UCSD-AML1 (cell line): ENCODE data around the gene CFAP221.
A peak's percentile ranks its signal among the peaks of the same experiment; 100 is the strongest.

ENCODE experiments used
- DNase-seq: peaks from one replicate; lab custom pipeline; 2025; ENCODE audit not compliant: unreplicated experiment; lab: John Stamatoyannopoulos, UW

CFAP221 gene

DNA sequence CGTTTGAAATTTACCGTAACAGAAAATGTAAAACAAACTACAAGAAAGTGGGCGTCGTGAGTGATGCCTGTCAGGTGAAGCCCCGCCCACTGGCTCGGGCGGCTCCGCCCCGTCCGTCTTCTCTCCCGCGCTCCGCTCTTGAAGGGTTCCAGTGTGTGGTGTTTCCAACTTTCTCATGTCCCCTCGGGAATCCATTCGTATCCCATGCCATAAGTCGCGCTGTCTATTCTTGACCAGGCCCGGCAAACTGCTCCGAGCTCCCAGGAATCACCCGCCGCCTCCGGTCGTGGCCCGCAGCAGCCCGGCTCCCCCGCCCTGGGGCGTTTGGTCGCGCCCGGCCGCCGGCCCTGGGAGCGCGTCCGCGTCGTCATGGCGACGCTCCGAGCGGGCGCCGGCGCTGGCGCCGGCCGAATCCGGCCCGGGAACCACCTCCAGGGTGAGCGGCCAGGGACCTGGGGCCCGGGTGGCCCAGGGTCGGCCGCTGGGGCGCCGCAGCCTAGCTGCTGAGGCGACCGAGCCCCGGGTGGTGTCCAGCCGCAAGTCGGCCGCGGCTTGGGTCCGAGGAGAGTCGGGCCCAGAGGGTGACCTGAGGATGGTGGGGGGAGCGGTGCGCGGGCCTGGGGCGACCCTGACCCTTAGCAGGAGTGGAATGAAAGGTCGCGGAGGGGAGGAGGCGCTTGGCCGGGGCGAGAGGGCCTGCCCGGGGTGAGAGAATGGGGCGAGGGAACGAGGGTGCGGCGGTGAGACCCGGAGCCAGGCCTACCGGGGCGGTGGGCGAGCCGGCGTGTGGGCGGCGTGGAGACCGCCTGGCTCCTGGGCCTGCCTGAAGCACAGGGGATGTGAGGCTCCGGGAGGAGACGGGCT is at the start of gene CFAP221:
Gene CFAP221 (plus strand): TSS at position 375 of the 864 bp plus-strand sequence. CDS start 1,683 bp downstream, outside the sequence.
- DNase-seq: no peak

DNA sequence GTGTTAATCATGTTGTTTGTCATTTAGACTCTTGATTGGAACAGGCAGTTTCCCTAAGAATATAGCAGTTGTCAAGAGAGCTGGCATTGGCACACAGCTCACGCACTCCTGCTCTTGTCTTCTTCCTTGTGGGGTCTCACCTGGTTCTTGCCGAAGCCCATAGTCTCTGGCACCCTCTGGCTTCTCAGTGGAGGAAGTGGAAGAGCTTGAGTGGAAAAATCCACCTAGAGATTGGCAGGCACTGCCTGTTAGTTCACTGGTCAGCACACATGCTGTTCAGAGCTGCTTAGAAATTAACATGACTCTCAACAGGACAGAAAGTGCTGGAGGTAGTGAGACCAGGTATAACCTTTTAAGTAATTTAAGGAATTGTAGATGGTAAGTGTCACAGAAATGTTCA is 48.3 kb upstream of the CFAP221 start:
- DNase-seq: no peak

GRCh38 chr2:119496682-119497081 is 47.6 kb upstream of the CFAP221 start:
- DNase-seq: no peak

- no peak for DNase-seq
These were observed 35.5 kb upstream of the CFAP221 start for GRCh38 chr2:119508756-119509155.

- no peak for DNase-seq
These were observed 32.3 kb upstream of the CFAP221 start for GRCh38 chr2:119511989-119512388.

GRCh38 chr2:119512946-119513345 is 31.3 kb upstream of the CFAP221 start:
- no peak for DNase-seq

GRCh38 chr2:119513832-119514231 is 30.4 kb upstream of the CFAP221 start:
- DNase-seq: no peak

DNA sequence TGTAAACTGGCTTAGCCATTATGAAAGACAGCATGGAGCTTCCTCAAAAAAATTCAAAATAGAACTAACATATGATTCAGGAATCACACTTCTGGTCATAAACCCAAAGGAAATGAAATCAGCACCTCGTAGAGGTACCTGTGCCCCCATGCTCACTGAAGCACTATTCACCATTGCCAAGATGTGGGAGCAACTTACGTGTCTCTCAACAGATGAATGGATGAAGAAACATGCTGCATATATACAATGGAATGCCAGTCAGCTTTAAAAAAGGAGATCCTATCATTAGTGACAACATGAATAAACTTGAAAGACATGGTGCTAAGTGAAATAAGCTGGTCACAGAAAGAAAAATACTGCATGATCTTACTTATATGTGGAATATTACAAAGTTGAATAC is 28.1 kb upstream of the CFAP221 start:
- no peak for DNase-seq

DNA sequence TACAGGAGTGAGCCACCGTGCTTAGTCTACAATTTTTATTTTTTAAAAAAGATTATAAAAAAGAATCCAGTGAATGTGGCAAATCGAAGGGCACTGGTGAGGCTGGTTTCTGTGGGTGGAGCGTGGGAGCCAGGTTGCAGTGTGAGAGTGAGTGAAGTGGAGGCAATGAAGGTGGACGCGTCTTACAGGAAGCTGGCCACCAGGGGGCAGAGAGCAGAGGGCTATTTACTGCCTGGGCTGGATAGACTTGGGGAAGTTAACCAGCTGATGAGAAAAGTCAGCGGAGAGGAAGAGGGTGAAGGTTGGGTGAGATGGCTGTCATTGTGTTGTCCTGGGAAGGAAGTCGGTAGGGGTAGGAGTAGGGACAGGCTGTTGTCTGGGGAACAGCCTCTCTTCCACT is 26.8 kb upstream of the CFAP221 start:
- DNase-seq: peak; percentile 65

DNA sequence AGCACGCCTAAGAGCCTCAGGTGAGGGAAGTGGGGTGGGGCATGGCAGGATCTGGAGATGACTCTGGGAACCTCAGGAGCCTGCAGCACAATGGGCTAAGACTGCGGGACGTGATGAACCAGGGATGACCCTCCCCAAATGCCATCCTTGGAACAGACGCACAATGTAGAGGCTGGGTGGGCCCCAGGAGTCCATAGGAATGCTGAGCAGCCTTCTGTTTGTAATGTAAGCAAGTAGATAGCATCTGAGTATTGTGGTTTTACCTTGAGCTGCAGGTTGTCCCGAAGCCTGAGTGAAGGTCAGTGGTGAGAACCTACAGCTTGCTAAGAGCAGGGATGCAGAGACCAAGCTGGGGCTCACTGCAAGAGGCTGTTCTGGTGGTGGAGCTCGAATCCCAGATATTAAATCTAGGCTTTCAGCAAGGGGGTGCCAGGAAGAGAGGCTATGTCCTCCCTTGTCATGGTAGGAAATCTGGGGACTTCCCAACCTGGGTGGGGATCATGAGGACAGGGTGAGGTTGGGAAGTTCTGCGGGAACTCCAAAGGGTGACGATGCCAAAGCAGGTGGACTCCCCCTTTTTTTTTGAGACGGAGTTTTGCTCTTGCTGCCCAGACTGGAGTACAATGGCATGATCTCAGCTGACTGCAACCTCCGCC is 25.7 kb upstream of the CFAP221 start:
- no peak for DNase-seq

GRCh38 chr2:119519057-119519408 is 25.2 kb upstream of the CFAP221 start:
- no peak for DNase-seq

DNA sequence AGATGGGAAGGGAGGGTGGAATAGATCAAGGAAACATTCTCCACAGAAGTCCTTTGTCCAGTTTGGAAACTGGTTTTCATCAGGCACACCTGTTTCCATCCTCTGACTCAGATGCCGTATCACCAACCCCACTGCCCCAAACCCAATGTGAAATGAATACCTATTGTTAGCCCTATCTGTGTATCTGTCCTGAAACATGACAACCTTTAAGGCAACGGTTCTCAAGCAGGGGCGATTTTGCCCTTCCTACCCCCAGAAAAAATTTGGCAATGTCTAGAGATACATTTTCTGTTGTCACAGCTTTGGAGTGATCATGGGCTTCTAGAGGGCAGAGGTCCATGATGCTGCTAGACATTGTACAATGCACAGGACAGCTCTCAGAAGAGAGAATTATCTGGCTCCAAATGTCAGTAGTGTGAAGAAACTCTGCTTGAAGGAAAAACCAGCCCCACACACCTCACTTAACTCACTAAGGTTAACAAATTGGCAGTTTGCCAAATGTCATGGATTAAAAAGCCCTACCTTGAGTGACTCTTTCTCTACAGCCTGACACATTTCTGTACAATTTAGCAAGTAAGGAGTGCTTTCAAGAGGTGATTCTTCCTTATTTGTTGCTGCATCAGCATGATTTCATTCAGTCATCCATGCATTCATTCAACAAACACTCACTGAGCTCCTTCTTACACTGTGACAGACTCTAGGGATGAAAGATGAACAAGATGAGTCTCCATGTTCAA is 23.4 kb upstream of the CFAP221 start:
- DNase-seq: no peak

DNA sequence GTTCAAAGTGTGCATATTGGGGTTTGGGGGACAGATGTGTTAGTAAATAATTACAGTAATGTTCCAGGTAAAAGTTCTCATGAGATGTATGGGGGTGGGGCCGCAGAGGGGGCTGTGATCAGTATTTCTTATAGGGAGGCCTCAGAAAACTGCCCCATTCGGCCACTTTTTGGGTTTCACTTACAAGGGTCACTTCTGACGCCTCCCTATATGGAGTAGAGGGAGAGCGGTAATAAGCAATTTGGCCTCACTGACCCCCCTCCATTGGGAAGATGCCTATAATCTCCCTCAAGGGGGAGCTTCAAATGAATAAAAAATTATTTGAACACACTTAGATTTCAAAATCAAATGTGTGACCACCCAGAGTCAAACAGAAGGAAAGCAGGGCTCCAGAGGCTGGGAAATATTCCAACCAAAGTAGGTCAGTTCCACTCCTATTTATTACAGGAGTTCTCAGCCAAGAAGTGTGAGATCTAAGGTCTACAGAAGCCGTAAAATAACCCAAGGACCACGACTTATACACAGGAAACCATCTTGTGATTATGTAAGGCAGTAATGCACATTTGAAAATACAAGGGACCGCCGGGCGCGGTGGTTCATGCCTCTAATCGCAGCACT is 22.7 kb upstream of the CFAP221 start:
- no peak for DNase-seq

- DNase-seq: no peak
These were observed 21.6 kb upstream of the CFAP221 start for GRCh38 chr2:119522671-119523070.

- DNase-seq: no peak
These were observed 20.8 kb upstream of the CFAP221 start for GRCh38 chr2:119523383-119523951.

DNA sequence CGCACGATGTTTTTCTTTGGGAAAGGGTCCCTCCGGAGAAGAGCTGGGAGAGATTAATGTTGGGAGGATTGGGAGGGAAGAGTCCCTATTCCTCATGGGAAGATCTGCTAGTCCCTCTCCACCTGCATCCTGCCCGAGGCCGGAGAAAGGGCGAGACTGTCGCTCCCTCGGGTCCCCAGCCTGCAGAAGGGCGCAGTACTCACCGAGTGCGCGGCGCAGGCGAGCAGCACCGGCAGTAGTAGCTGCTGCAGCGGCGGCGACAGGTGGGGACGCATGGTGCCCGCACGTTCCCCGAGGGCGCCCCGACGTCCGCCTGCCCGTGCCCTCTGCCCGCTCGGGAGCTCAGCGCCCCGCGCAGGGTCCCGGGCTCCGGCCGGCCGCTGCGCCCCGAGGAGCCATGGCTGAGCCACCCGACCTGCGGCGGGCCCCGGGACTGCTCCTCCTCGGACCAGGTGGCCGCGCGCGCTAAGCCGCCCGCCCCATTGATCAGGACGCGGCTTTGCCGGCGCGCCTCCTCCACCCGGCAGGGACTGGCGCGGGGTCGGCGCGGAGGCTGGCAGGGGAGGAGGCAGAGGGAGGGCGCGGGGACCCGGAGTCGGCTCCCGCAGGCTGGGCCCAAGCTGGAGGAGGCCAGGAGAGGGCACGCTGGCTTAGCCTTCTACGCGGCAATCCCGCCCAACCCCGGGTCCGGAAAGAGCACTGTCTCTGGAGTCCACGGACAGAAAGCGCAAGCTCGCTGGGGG is 20.1 kb upstream of the CFAP221 start, which contains the start of gene SCTR:
Gene SCTR (minus strand): TSS at position 532 of the 743 bp plus-strand sequence. CDS start 257 bp downstream, at position 275.
- DNase-seq: no peak

GRCh38 chr2:119525614-119526013 is 18.6 kb upstream of the CFAP221 start:
- DNase-seq: no peak

- DNase-seq: no peak
These were observed 16.2 kb upstream of the CFAP221 start for GRCh38 chr2:119527999-119528398.

- no peak for DNase-seq
These were observed 13.0 kb upstream of the CFAP221 start for GRCh38 chr2:119531292-119531691.

- DNase-seq: no peak
These were observed 10.7 kb upstream of the CFAP221 start for GRCh38 chr2:119533560-119533959.
